Common myeloid progenitor, CD34-positive (primary cell): ENCODE measurements around the gene PPL.

ENCODE experiments used
- CTCF ChIA-PET: fragments of 350-600 bp; sonication (Branson Sonifier 250); formaldehyde crosslinking; loops from one replicate; lab custom pipeline; 2021; ENCODE audit warnings: antibody characterized with exemption; lab: Charles Lee
- POLR2A ChIA-PET: fragments of 350-600 bp; sonication (Branson Sonifier 250); formaldehyde crosslinking; loops from one replicate; lab custom pipeline; 2021; ENCODE audit warnings: antibody characterized with exemption; lab: Charles Lee
- DNase-seq, 3 donors: peaks; one replicate each; pipeline versions ENCODE4 v3.0.0 to v3.0.0-alpha.2; 2013
- H3K27ac ChIP-seq, 2 experiments: 1 replicate in 1 of 2; 2 replicates in 1 of 2; pipeline ENCODE4 v1.7.0; 2013; ENCODE audit warnings: inconsistent platforms in 2 of 2, low read length in 2 of 2, mild to moderate bottlenecking in 2 of 2, low read depth in 1 of 2, moderate library complexity in 1 of 2; ENCODE audit not compliant: severe bottlenecking in 2 of 2, insufficient read depth in 1 of 2, poor library complexity in 1 of 2
- H3K27me3 ChIP-seq, 5 experiments: replicated peaks in 2 of 5; 1 replicate in 3 of 5; 2 replicates in 2 of 5; pipeline versions ENCODE4 v1.6.1 to v1.7.0; 2013; ENCODE audit warnings: low read length in 4 of 5, mild to moderate bottlenecking in 2 of 5, moderate library complexity in 2 of 5, inconsistent platforms in 1 of 5; ENCODE audit not compliant: insufficient read depth in 5 of 5, control insufficient read depth in 4 of 5
- H3K36me3 ChIP-seq, 4 experiments: 1 replicate in 2 of 4; 2 replicates in 2 of 4; pipeline versions ENCODE4 v1.6.1 to v1.7.0; 2013; ENCODE audit warnings: low read length in 3 of 4, control low read depth in 1 of 4, mild to moderate bottlenecking in 1 of 4; ENCODE audit not compliant: control insufficient read depth in 4 of 4, insufficient read depth in 4 of 4
- H3K4me1 ChIP-seq, 4 experiments: 1 replicate in 3 of 4; 2 replicates in 1 of 4; pipeline versions ENCODE4 v1.6.1 to v1.7.1; 2013; ENCODE audit warnings: low read length in 3 of 4, mild to moderate bottlenecking in 3 of 4, control low read depth in 1 of 4, inconsistent platforms in 1 of 4, moderate library complexity in 1 of 4; ENCODE audit not compliant: control insufficient read depth in 4 of 4, insufficient read depth in 4 of 4; ENCODE audit errors: control extremely low read depth in 1 of 4
- H3K4me3 ChIP-seq, 7 experiments: 1 replicate in 4 of 7; 2 replicates in 3 of 7; pipeline versions ENCODE4 v1.5.1 to v1.7.0; 2013; ENCODE audit warnings: mild to moderate bottlenecking in 7 of 7, low read length in 6 of 7, moderate library complexity in 6 of 7, inconsistent platforms in 2 of 7, low read depth in 2 of 7, control low read depth in 1 of 7; ENCODE audit not compliant: insufficient read depth in 4 of 7, control insufficient read depth in 1 of 7; ENCODE audit errors: extremely low read depth in 1 of 7
- H3K9me3 ChIP-seq, 5 experiments: 1 replicate in 4 of 5; 2 replicates in 1 of 5; pipeline versions ENCODE4 v1.6.1 to v1.7.1; 2013; ENCODE audit warnings: low read length in 4 of 5, mild to moderate bottlenecking in 2 of 5, inconsistent platforms in 1 of 5, low read depth in 1 of 5, moderate library complexity in 1 of 5; ENCODE audit not compliant: control insufficient read depth in 4 of 5, insufficient read depth in 2 of 5; ENCODE audit errors: control extremely low read depth in 1 of 5
- WGBS: methylation state at CpG from one replicate; pipeline ENCODE4 v1.1.5; 2013; ENCODE audit not compliant: insufficient coverage; 5-methylcytosine and 5-hydroxymethylcytosine counted together

Gene PPL

DNA sequence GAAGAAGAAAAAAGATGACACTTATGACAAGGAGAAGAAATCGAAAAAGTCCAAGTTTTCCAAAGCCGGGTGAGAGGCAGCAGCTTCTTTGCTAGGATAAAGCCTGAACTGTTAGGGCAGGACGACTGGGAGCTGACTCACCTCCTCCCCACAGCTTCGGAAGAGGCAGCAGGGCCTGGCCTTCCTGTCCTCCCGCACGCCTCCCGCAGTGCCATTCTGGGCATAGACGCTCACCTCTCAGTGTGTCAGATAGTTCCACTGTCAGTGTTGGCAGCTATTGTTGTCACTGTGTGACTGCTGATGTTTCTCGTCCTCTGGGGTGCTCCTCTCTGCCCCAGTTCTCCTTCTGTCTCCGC lies 77.1 kb downstream of the PPL start:
- ChIA-PET CTCF (no interaction called here), POLR2A (no interaction called here)
- no peak overlapping the region for H3K27ac ChIP-seq
- 99% methylated on average over 10 of the region's 10 CpGs for WGBS
- H3K36me3 ChIP-seq: peaks cover 31 to 88% (median 58%) of the 10 kb centered on the region in 4 experiments
- no peak for DNase-seq
- no peak overlapping the region for H3K4me3 ChIP-seq
- no peaks in the 10 kb centered on the region for H3K4me1 ChIP-seq
- no peaks in the 10 kb centered on the region for H3K27me3 ChIP-seq
- no peaks in the 10 kb centered on the region for H3K9me3 ChIP-seq

GRCh38 chr16:4859190-4859899 lies 77.6 kb downstream of the PPL start:
- ChIA-PET POLR2A (no interaction called here), CTCF (no interaction called here)
- Histone ChIP-seq H3K36me3 (peaks cover 31 to 86% (median 61%) of the 10 kb centered on the region in 4 experiments), H3K9me3 (no peaks in the 10 kb centered on the region), H3K27ac (no peak overlapping the region), H3K4me1 (no peaks in the 10 kb centered on the region), H3K4me3 (no peak overlapping the region), H3K27me3 (no peaks in the 10 kb centered on the region)
- 96% methylated on average over 17 of the region's 17 CpGs for WGBS
- DNase-seq: no peak

DNA sequence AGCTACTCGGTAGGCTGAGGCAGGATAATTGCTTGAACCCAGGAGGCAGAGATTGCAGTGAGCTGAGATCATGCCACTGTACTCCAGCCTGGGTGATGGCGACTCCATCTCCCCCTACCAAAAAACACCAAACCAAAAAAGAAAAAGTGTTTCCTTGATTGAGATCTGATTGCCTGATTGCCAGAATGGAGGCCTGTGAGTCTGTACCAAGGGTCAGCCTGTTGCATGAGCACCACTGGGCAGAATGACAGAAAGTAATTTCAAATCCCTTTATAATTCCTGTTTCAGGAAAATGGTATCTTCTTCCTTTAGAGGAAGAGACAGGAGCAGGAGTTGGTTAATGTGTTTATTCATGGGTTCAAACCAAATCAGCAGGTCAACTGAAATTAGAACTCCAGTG lies 81.1 kb downstream of the PPL start:
- WGBS: 88% methylated on average over 2 of the region's 2 CpGs
- Histone ChIP-seq H3K4me1 (peaks cover 0 to 3% (median 0%) of the 10 kb centered on the region in 4 experiments), H3K27ac (no peak overlapping the region), H3K9me3 (no peaks in the 10 kb centered on the region), H3K4me3 (no peak overlapping the region), H3K36me3 (peaks cover 26 to 77% (median 49%) of the 10 kb centered on the region in 4 experiments), H3K27me3 (no peaks in the 10 kb centered on the region)
- POLR2A ChIA-PET: no interaction called here
- CTCF ChIA-PET: no interaction called here
- no peak for DNase-seq

DNA sequence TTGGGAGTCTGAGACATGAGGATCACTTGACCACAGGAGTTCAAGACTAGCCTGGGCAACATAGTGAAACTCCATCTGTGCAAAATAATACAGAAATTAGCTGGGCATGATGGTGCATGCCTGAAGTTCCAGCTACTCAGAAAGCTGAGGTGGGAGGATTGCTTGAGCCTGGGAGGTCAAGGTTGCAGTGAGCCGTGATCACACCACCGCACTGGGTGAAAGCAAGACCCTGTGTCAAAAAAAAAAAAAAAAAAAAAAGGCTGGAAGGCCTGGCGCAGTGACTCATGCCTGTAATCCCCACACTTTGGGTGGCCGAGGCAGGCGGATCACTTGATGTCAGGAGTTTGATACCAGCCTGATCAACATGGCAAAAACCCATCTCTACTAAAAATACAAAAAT lies 81.6 kb downstream of the PPL start:
- CTCF ChIA-PET: no interaction called here
- WGBS: no CpG with 5 or more reads among the region's 5 CpGs
- Histone ChIP-seq H3K27ac (no peak overlapping the region), H3K36me3 (peaks cover 22 to 73% (median 46%) of the 10 kb centered on the region in 4 experiments), H3K27me3 (no peaks in the 10 kb centered on the region), H3K4me1 (peaks cover 0 to 4% (median under 1%) of the 10 kb centered on the region in 4 experiments), H3K9me3 (no peaks in the 10 kb centered on the region), H3K4me3 (no peak overlapping the region)
- DNase-seq: no peak
- POLR2A ChIA-PET: no interaction called here

DNA sequence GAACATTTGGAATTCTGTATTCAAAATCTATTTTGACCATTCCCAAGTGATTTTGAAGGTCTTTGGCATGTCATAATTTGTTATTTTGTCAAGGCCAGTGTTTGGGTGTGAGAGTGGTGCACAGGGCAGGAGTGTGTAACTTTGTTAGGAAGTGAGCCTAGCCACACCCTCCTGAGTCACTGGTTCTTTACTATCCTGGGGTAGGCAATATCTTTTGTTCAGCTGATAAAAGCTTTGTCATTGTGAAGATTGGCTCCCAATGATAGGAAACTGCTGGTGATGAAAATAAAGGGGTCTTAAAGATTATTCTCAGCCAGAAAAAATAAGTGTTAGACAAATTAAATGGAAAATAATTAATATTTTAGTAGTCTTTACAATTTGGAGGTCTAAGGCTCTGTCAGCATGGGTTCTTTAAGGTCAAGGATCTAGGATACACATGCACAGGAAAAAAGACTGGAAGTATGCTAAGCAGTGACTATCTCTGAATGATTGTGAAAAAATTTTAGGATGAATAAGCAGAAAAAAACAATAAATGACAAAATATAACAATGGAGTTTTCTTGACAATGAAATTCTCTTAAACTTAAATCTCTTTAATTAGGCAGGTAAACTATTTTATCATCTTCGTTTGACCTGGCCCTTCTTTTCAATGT lies 84.6 kb downstream of the PPL start:
- peaks cover 2 to 30% (median 19%) of the 10 kb centered on the region in 4 experiments for H3K4me1 ChIP-seq
- H3K27ac ChIP-seq: peak overlapping the region in 1 of 2 experiments; percentile 51
- no peak overlapping the region for H3K4me3 ChIP-seq
- ChIA-PET CTCF (interaction anchor here (0.6 kb wide), 1 partner anchor 66 kb away, joined by 3 read pairs; no protein-coding TSS in a partner anchor), POLR2A (no interaction called here)
- no peaks in the 10 kb centered on the region for H3K27me3 ChIP-seq
- H3K36me3 ChIP-seq: peaks cover 2 to 43% (median 24%) of the 10 kb centered on the region in 4 experiments
- no peaks in the 10 kb centered on the region for H3K9me3 ChIP-seq
- WGBS: 100% methylated on average over 1 of the region's 1 CpG
- DNase-seq: peak in 1 of 3 donors; percentile 17

GRCh38 chr16:4850211-4850610 lies 86.7 kb downstream of the PPL start:
- ChIA-PET POLR2A (no interaction called here), CTCF (no interaction called here)
- Histone ChIP-seq H3K27ac (no peak overlapping the region), H3K27me3 (no peaks in the 10 kb centered on the region), H3K4me1 (peaks cover 13 to 43% (median 30%) of the 10 kb centered on the region in 4 experiments), H3K36me3 (peaks cover 2 to 23% (median 13%) of the 10 kb centered on the region in 4 experiments), H3K4me3 (peak overlapping the region in 1 of 7 experiments; percentile 12), H3K9me3 (no peaks in the 10 kb centered on the region)
- 94% methylated on average over 3 of the region's 3 CpGs for WGBS
- DNase-seq: no peak
